ENCODE results near the gene DCTN3. TPM values are rescaled to one million over a fixed set of nuclear protein-coding genes. Genes with fewer than 3 reads are reported as not detected.

Gene DCTN3
- total RNA-seq, 1 donor from 2014 or later, result 65.3 TPM

DNA sequence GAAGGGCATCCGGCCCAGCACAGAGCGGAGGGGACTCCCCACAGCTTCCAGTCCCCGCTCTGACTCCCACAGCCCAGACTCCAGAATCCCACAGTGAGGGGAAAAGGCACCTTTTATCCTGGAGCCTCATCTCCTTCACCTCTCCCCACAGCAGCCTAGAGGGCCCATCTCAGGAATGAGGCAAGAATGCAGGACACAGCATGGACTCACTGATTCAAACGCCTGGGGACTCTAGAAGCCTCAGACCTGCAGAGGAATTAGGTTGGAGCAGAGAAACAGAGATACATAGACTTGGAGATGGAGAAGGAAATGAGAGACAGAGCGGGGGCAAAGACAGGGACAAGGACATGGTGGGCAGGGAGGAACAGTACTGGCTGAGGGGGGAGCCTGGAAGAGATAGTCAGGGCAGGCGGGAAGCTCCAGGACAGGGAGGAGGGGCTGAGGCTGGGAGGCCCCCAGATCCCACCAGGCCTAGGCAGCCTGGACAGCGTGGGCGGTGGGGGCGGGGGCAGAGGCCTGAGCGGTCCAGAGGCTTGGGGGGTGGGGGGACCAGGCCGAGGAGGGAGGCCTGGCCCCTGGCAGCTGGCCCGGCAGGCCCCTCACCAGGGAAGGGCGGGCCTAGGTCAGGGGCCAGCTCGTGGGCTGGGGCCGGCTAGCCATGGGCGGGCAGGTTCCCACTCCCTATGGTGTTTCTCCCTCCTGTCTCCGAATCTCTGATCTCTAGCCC lies 46.5 kb downstream of the DCTN3 start:
- DNase-seq (ENCODE audit: low read depth in 2 of 2), result no peak

DNA sequence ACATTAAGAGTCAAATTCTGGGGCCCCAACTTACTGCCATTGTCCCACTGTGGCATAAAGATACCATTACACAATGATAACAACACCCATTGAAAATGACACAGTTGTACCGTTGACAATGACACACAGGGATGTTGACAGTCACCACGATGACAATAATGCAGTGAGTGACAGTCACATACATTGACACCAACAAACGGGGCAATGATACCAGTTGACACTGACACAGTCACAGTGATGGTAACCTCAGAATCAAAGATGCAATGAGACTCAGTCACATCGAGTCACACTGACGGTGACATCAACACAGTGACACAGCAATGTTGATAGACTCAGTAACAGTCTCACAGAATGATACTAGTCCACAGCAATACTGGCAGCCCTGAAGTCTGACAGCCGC lies 47.7 kb downstream of the DCTN3 start:
- no peak for DNase-seq (ENCODE audit: low read depth in 2 of 2)

DNA sequence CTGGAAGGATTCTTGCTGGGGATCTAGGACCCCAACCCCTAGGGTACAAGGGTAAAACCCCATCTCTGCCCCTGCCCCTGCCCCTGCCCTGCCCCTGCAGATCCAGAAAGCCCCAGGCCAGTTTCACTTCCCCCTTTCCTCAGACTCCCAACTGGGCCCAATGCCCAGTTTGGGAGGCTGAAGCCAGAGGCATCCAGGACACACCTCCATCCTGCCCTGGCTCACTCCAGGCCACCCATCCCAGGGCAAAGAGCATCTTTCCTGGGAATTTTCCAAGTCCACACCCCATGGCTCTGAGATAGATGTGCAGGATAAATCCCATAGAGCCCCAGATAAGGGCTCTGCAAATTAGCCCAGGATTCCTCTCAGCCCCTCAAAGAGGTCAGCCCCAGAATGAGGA lies 48.2 kb downstream of the DCTN3 start:
- DNase-seq (ENCODE audit: low read depth in 2 of 2), result no peak

- DNase-seq (ENCODE audit: low read depth in 2 of 2), result no peak
These were observed 48.8 kb downstream of the DCTN3 start for GRCh38 chr9:34571481-34571810.

DNA sequence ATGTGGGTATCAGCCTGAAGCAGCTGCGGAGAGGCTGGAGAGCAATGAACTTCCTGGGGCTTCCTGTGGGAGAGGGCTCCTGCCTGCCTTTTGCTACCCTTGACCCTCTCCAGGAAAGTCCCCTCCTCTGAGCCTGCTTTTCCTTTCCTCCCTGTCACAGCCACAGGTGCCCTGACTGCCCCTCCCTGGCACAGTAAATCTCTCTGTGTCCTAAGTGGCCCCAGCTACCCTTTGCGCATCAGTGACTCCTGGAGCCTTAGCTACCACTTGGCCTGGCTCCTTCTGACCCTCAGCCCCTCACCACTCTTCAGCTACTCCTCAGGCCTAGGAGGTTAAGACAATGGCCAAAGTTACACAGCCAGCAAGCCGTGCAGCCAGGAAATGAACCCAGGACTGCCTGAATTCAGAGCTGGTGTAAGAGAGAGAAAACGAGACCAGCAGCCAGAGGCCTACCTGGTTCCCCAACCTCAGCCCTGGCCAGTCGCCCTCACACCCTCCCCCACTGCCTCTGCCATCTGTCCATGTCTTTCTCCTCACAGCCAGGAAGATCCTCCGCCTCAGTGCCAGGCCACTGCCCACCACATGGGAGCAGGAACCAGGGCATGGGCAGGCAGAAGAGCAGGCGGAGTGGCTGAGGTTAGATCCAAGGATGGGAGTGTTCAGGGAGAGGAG lies 49.4 kb downstream of the DCTN3 start:
- no peak for DNase-seq (ENCODE audit: low read depth in 2 of 2)

DNA sequence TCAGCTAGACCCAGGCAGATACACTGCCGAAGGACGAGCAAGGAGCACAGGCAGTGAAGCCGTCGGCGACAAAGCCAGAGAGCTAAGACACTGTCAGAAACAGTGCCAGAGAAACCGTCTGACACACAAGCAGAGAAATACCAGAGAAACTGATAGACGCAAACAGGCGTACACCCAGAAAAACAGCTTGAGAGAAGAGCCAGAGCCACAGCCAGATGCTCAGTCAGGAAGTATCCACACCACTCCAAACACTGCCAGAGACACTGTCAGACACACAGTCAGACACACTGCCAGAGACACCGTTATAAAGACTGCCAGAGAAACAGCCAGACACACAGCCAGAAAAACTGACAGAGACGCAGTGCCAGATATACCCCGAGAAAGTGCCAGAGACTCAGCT lies 49.9 kb downstream of the DCTN3 start:
- no peak for DNase-seq (ENCODE audit: low read depth in 2 of 2)

DNA sequence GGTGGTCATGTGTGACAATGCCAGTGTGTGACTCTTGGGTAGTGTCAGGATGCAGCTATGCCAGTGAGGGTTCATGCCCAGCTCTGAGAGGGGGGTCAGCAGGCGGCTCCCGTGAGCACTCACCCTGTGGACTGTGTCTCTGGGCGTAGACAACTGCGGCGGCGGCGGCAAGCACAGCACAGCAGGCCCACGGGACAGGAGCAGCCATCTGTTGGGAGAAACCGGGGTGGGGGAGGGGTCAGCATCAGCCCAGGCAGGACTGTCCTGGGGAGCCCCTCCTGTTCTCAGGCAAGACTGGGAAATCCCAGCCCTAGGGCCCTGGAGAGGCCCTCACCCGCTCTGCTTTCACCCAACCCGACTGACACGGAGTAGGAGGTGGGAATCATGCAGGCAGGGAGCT lies 51.5 kb downstream of the DCTN3 start:
- no peak for DNase-seq (ENCODE audit: low read depth in 2 of 2)

DNA sequence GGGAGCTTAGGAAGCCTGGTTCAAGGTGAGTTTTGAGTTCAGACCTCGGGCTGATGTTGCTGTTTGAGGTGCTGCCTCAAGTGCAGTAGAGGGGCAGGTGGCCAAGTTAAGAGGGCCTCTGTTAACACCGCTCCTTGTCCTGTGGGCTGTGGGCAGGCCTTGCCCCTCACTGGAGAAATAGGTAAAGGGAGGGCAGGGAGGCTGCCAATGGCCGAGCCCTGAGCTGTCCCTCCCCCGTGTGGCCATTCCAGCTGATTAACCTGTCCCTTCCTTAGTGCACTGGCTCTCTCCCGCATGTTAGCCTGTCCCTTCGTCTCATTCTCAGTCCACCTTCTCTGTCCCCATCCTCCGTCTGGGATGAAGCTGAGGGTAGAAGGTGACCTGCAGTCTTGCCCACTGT lies 52.2 kb downstream of the DCTN3 start:
- DNase-seq (ENCODE audit: low read depth in 2 of 2), result no peak

DNA sequence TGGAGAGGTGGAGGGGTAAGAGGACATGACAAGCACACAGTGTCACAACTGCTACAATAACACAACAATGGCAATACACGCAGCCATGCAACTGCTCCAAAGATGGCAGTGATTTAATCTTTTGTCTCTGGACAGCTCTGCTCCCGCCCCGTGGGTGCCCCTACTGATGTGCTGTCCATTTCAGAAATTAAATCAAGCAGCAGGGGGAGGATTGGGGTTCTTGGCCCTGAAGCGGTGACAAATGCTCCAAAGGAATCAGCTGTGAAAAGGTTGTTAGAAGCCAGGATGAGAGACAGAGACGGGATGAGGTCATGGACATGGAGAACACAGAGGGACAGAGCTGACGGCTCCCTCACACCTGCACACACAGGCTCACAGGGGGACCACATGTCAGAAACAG lies 53.3 kb downstream of the DCTN3 start:
- no peak for DNase-seq (ENCODE audit: low read depth in 2 of 2)

GRCh38 chr9:34566322-34566721 lies 54.0 kb downstream of the DCTN3 start:
- DNase-seq (ENCODE audit: low read depth in 2 of 2), result no peak

GRCh38 chr9:34565856-34566255 lies 54.4 kb downstream of the DCTN3 start:
- DNase-seq (ENCODE audit: low read depth in 2 of 2), result no peak

GRCh38 chr9:34564617-34565016 lies 55.7 kb downstream of the DCTN3 start:
- DNase-seq (ENCODE audit: low read depth in 2 of 2), result no peak

Other genes starting within 250 kb of the DCTN3 start
- gene MYORG, start 243.6 kb downstream of the DCTN3 start, total RNA-seq, result 1.7 and 2.6 TPM in 2 replicates
- 4.0 and 4.8 TPM in 2 replicates for gene FAM219A, start 161.9 kb downstream of the DCTN3 start, total RNA-seq
- gene DNAI1, start 161.7 kb downstream of the DCTN3 start, total RNA-seq, result not detected in 2 replicates
- gene ENHO, start 97.5 kb downstream of the DCTN3 start, total RNA-seq, result not detected in 2 replicates
- gene CNTFR, start 30.8 kb downstream of the DCTN3 start, total RNA-seq, result not detected in 2 replicates
- gene RPP25L, start 8.4 kb downstream of the DCTN3 start, total RNA-seq, result 14.8 and 15.5 TPM in 2 replicates
- gene ARID3C, start 8.6 kb upstream of the DCTN3 start, total RNA-seq, result under 0.01 and 0.20 TPM in 2 replicates
- 29.2 and 31.0 TPM in 2 replicates for gene SIGMAR1, start 17.3 kb upstream of the DCTN3 start, total RNA-seq
- 23.5 and 27.0 TPM in 2 replicates for gene GALT, start 26.2 kb upstream of the DCTN3 start, total RNA-seq
- gene IL11RA, start 31.7 kb upstream of the DCTN3 start, total RNA-seq, result 3.3 and 3.4 TPM in 2 replicates
- not detected in 2 replicates for gene CCL27, start 42.2 kb upstream of the DCTN3 start, total RNA-seq
- not detected in 2 replicates for gene CCL19, start 70.8 kb upstream of the DCTN3 start, total RNA-seq
- gene CCL21, start 89.6 kb upstream of the DCTN3 start, total RNA-seq, result 0.44 and 1.4 TPM in 2 replicates